ENCODE results near the gene NKD2.
A peak's percentile ranks its signal among the peaks of the same experiment; 100 is the strongest.

The NKD2 gene

GRCh38 chr5:1047332-1047965 lies 38.8 kb downstream of the NKD2 start:
- no peak for DNase-seq

GRCh38 chr5:1048162-1048721 lies 39.6 kb downstream of the NKD2 start:
- DNase-seq, result no peak

DNA sequence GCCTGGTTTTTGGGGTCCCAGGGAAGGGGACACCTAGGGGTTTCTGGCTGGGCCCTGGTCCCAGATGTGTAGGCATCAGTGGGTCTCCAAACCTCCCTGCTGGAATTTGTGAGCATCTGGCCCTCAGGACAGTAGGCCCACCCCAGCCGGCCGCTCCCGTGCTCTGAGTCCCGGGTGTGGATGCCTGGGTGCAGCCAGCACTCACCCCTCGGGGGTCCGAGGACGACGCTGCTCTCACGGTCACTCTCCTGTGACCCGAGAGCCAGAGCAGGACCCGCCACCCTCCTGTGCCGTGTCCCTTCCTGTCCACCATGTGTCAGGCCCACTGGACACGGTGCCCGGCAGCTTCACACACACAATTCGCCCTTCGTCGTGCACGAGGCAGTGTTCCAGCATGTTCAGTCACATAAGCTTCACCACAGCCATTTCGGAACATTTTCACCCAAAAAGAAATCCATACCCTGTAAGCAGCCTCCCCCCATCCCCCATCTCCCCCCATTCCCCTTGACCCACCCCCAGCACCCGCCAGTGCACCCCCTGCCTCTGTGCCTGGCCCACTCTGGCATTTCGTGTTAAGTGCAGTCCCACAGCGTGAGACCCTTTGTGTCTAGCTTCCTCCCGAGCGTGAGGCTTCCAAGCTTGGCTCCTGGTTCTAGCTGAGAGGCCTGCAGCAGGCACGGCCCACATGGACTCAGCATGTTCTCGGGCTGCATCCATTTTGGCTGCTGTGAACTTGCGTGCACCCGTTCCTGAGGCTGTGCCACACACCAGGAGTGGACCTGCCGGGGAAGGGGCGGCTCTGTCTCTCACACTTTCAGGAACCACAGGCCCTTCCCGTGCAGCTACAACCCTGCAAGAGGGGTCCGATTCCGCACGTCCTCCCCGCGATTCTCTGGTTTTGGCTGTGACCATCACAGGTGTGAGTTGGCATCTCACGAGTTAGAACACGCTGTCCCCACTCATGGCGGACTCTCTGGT lies 40.5 kb downstream of the NKD2 start:
- DNase-seq, result no peak

DNA sequence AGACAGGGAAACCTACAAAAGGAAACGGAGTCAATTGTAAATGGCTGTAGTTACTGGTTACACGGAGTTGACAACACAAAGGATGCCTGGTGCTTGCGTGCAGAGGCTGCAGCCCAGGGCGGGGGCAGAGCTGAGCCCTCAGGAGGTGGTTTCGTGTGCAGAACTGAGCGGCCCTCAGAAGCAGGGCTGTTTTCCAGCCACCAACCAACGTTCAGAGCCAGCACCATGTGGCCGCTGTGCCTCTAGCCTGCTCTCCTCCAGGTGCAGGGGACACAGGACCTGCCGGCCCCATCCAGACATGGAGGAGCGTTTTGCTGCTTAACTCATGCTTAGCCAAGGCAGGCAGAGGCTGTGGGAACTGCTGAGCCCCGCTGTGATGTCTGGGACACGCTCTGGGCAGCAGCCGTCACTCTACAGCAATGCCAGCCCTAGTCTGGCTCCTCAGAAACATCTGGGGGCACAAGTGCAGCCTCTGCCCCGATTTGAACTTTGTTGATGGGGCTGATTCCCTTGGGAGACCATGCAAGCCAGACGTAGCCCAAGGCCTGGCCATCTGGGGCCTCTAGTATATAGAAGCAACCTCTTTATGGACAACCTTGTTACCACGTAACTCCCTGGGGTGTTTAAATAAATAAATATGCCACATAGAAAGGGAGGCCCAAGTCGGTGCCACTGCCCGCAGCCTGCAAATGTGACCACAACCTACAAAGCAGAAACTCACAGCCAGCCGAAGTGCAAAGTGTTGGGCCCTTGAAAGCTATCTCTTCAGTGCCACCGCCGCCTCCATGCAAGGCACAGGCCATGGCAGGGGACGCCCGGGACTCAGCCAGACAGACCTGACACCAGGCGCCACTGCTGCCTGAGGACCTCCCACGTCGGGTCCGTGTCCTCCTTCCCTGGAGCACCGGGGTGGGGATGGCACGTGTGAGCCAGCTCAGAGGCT lies 42.1 kb downstream of the NKD2 start:
- DNase-seq, result no peak

DNA sequence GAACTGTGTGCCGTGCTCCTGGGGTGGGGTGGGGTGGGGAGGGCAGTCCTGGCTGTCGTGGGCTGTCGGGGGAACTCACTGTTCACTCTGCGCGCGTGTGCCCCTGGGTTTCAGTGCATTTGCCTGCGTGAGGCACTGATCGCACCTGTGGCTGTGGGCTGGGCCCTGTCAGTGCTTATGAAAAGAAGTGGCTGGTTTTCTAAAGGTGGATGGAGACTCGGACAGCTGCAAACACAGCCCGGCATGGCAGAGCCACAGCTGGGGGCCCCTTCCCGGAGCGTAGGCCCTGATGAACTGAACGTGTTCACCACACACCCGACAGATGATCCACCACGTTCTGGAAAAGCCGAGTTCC lies 42.7 kb downstream of the NKD2 start:
- no peak for DNase-seq

DNA sequence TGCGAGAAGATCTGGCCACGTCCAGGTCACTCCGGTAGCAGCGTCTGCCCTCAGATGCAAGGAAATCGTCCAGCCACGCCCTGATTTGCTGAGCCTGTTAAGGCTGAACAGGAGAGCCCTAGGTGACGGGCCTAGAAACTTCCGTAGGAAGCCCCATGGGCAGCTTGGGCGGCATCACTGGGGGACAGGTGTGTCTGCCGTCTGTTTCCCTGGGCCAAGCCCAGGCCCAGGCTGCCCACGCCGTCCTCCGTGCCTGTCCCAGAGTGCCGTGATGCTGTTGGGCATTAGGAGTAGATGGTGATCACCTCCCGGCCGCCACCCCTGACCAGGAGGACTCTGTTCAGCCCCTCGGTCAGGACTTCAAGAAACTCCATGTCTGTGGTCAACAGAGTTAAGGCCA lies 43.5 kb downstream of the NKD2 start:
- DNase-seq, result no peak

DNA sequence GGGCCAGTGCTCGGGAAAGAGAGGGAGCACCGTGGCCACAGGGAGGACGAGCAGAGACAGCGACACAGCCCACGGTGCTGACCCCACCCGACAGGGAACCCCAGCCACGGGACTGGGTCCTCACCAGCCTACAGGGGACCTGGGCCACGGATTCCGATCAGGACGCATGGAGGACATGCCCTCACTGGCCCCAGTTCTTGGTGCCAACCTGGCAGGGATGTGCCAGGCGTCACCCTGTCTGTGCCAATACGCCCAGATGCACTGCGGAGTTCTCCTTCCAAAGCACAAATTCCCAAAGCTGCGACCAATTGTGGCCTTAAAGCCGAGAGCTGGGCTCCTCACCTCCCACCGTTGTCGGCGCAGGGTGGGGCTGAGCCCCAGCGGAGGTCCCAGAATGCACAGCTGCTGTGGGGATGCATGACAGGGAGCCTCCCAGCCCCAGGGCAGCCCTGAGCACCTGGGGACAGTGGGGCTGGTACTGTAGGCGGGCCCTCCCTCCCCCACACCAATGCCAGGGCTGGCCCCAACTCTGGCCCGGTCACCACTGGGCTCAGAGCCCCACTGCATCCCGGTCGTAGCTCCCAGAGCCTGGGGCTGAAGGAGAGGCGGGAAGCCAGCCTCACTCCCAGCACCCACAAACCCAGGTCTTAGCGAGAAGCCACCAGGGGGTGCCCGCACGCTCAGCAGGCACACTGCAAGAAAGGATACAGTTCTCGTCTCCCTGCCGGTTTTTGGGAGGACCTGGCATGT lies 44.2 kb downstream of the NKD2 start:
- peak; percentile 80 for DNase-seq

DNA sequence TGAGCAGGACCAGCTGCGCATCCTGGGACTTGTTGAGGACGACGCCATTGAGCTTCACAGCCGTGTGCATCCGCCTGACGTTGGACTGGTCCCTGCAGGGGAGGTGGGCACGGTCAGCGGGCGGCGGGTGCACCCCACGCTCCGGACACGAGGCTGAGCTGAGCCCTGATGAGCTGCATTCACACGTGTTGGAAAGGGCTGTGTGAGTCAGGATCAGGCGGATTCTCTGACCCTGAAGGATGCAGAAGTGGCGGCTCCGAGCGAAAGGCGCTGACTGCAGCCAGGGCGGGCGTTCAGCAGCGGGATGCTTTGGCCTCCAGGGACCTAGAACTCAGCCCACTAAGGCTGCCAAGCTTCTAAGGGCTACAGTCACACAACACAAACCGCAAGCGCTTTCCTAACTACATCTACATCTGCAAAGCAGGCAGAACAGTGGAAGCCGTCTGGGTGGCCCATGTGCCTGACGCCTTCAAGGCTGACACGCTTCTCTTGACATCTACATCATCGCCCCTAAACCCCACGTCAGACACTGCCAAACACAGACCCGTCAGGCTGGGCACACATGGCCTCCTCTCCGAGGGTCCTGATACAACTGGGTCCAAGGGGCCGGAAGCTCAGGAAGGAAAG lies 44.9 kb downstream of the NKD2 start:
- no peak for DNase-seq

DNA sequence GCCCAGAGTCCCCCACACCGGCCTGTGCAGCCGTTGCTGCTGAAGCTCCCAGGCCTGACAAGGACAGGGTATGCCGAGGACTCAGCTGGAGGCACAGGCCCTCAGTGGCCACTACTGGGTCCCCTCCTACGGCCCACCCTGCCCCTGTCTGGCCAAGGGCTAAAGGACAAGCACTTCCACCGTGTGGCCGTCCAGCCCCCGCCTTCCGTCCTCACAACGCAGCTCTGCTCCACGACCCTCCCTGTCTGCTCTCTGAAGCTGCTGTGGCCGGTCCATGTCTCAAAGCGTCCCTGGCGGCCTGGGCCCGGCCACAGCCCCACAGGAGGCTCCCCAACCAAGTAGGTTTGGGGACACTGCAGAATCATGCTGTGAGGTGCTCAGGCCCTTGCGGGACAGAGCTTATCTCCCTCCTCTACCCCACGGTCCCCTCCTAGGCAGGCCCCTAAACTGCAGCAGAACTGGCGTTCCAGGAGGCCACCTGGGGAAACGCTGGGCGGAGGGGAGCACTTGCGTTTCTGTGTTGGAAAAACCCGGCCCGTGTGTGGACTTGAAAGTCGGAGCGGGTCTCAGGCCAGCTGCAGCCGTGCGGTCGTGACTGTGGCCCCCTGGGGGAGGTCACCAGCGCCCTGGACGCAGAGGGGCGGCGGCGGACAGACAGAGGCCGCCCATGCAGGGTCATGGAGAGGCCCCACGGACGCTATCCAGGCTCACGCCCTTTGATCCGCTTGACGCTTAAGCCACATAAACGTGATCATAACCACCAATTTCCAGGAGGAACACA lies 45.6 kb downstream of the NKD2 start:
- no peak for DNase-seq

DNA sequence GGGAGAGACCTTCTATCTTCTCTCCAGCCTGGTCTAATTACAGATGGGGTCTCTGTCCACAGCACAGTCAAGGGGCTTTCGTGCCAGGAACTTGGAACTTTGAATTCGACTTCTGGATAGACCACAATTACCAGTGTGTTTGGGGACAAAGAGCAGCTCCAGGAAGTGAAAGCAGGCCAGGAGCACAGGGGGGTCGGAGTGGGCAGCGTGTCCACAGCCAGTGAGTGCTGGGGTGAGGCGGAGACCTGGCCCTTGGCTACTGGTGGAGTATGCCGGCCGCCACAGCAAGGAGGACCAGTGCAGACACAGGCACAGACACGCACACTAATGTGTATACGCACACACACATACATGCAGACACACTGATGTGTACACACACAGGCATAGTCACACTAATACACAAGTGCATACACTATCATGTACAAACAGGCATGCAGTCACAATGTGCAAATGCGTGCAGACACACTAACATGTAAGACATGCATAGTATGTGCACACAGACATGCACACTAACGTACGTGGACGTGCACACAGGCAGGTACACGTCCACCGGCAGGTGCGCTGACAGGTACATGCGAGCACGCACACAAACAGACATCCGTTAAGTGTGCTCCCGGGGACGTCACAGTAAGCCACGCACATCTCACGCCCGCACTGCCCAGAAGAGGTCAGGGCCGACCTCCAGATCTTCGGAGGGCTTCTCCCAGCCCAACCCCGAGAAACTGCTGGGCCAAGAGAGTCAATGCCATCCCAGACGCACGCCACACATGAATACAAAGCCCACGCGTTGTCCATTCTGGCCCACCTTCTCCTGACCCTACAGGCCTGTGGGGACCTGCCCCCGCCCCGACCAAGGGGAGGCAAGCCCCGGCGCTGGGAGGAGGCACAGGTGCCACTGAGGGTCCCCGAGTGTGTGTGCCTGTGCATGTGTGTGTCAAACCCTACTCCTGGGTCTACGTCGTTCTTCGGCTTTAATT lies 46.5 kb downstream of the NKD2 start:
- DNase-seq, result no peak

DNA sequence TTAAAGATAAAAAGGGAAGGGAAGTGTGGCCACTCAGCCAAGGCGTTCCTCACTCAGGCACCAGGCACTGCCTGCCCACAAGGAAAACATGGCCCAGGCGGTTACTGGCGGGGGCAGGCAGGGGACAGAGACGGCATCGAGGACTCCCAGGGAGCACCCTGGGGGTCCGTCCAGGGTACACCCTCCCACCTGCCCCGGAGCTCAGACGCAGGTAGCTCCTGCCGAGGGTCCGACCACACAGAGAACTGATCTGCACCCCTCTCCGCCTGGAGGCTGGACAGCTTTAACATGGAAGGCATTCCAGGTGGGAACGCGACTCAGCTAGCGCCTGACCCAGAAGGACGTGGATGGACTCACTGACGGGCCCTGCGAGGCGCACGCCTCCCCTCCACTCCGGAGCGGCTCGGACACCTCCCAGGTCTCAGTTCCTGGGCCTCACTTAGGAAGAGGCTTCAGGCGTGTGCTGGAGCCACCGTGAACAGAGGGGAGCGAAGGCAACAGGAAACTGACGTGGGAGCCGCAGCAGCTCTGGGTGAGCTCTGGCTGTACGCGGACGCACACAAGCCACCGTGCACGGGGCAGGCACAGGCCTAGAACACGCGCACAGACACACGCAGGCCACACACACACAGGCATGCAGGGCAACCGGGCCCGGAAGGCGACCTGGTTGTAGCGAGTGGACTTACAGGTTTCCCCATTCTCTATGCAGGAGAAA lies 47.5 kb downstream of the NKD2 start:
- DNase-seq, result no peak

DNA sequence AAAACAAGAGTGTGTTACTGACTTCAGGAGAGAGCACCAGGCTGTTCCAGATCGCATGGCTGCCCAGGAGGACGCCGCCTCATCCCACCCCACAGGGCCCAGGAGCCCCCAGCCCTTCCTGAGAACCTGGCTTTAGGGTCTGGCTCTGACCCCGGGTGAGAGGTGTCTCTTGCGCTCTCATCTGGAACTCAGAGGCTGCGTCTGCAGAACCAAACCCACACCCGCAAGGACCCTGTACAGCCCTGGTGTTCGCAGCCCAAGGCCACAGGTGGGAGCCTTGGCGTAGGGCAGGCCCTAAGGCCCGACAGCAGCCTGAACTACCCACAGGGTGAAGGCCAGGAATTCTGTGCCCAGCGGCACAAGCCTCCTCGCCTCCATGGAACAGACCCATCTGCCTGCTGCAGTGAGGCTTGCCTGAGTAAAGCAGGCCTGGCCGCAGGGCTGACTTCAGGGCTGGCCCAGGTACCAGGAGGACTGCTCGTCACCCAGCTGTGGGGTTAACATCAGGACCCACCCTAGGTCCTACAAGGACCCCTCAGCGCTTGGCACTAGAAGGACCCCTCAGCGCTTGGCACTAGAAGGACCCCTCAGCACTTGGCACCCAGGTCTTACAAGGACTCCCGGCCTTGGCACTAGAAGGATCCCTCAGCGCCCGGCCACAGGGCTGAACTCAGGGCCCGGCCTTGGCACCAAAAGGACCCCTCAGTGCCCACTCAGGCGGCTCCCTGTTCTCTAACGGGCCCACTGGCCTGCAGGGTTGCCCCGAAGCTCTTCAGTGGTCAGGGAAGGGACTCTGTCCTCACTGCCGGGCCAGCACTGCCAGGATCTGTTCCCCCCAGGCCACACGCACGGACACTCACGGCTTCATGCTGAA lies 48.2 kb downstream of the NKD2 start:
- DNase-seq, result no peak

DNA sequence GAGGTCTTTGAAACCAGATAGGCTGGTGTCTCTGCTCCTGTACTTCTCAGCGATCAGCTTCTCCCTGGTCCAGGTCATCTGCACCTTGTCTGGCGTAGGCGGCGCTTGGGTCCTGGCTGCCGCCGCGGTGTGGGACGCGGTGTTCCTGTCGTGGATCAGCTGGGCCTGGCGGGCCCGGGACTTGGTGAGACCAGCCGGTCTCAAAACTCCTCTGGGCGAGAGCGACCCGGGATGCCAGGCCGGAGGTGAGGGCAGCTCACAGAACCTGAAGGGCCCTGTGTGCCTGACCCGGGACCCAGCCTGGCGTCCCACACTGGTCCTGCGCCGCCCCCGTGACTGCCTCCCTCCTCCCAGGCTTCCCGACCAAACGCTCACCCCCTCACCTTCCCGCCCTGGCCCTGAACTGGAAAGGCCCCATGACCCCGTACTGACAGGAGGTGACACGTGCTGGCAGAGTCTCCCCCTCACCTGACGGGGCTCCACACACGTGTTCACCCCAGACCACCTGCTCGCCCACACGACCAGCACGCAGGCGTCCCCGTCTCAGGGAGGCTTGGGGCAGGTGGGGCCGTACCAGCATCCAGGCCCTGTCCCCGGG lies 49.0 kb downstream of the NKD2 start:
- DNase-seq, result no peak

DNA sequence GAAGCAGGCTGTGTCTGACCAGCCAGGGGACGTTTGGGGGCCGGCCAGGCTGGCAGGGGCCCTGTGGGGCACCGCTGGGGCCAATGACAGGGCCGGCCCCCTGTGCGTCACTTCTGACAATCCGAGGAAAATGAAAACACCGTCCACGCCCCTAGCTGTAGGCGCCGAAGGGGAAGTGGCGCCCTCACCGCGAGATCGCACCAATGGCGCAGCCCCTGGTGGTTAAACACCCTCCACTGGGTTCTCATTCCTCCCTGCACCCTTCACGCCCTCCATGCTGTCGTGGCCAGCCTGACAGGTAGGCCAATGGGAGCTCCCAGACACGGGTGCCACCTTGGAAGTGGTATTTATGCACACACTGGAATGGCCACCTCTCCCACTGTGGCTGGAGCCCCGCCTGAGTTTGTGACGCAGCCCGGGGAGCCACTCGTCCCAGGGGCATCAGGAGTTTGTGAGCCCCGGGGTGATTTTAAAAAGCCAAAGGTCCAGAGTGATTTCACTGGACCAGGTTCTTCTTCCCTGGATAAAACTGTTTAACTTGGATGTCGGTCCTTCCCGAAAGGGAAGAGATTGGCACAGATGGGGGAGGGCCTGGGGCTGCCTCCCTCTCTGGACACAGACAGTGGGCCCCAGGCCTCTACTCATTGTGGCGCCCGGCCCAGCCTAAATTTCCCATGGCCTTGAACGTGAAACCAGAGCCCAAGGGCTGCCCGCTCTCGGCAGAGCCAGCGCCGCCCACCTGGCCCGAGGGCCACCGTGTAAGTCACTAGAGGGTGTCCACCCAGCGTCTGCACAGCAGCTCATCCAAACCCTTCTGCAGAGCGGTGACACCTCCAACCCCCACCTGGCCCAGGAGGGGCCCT lies 49.7 kb downstream of the NKD2 start:
- no peak for DNase-seq

- DNase-seq, result no peak
Observed at GRCh38 chr5:1058988-1059883, 50.6 kb downstream of the NKD2 start.
